ENCODE measurements around the gene SMIM36. TPM values are rescaled to one million over a fixed set of nuclear protein-coding genes. Genes with fewer than 3 reads are reported as not detected.

Gene SMIM36
- total RNA-seq, 2 donors from 2014 or later = not detected

DNA sequence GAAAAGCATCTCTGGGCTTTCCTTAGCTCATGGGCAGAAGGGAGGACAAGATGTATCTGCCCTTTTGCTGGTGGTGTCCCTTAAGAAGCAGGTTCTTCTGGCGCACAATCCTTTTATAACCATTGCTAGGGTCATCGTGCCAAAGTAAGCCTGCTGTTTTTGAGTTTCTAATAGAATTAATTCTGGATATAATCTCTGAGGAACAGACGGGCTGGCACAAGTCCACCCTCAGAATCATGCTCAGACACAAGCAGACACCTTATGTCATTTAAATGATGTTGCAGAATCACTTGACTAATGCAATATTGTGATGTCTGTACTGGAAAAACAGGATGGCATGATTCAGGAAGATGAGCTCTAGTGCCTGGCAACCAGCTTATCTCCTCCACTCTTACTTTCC is 70.9 kb downstream of the SMIM36 start:
- Histone ChIP-seq H3K36me3 (no peaks in the 10 kb centered on the region), H3K27me3 (no peaks in the 10 kb centered on the region), H3K4me3 (no peak overlapping the region), H3K4me1 (no peaks in the 10 kb centered on the region), H3K27ac (no peak overlapping the region), H3K9me3 (no peaks in the 10 kb centered on the region)
- TF ChIP-seq, protein P1, sequence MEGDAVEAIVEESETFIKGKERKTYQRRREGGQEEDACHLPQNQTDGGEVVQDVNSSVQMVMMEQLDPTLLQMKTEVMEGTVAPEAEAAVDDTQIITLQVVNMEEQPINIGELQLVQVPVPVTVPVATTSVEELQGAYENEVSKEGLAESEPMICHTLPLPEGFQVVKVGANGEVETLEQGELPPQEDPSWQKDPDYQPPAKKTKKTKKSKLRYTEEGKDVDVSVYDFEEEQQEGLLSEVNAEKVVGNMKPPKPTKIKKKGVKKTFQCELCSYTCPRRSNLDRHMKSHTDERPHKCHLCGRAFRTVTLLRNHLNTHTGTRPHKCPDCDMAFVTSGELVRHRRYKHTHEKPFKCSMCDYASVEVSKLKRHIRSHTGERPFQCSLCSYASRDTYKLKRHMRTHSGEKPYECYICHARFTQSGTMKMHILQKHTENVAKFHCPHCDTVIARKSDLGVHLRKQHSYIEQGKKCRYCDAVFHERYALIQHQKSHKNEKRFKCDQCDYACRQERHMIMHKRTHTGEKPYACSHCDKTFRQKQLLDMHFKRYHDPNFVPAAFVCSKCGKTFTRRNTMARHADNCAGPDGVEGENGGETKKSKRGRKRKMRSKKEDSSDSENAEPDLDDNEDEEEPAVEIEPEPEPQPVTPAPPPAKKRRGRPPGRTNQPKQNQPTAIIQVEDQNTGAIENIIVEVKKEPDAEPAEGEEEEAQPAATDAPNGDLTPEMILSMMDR (IDR thresholded peaks at IDR 0.05) = no peak
- DNase-seq (ENCODE audit: low spot score) = no peak

DNA sequence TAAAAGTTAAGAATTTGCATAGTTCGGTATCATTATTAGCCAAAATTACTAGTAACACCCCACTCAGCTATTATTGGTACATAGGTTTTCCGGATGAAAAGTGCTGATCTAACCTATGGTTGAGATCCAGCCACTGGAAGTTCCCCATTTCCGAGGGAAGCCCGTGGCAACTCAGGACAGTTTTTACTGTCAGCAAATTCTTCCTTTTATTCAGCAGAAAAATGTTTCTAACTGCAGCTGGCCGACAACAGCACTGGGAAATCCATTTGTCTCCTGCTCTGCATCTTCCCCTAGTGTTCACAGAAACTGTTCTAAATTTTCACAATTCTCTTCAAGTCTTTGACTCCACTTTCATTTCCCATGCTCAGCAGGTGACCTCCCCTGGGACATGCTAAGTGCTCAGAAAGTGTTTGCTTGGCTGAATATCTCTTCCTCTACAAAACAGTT is 74.1 kb downstream of the SMIM36 start:
- H3K4me3 ChIP-seq = no peak overlapping the region
- no peaks in the 10 kb centered on the region for H3K27me3 ChIP-seq

DNA sequence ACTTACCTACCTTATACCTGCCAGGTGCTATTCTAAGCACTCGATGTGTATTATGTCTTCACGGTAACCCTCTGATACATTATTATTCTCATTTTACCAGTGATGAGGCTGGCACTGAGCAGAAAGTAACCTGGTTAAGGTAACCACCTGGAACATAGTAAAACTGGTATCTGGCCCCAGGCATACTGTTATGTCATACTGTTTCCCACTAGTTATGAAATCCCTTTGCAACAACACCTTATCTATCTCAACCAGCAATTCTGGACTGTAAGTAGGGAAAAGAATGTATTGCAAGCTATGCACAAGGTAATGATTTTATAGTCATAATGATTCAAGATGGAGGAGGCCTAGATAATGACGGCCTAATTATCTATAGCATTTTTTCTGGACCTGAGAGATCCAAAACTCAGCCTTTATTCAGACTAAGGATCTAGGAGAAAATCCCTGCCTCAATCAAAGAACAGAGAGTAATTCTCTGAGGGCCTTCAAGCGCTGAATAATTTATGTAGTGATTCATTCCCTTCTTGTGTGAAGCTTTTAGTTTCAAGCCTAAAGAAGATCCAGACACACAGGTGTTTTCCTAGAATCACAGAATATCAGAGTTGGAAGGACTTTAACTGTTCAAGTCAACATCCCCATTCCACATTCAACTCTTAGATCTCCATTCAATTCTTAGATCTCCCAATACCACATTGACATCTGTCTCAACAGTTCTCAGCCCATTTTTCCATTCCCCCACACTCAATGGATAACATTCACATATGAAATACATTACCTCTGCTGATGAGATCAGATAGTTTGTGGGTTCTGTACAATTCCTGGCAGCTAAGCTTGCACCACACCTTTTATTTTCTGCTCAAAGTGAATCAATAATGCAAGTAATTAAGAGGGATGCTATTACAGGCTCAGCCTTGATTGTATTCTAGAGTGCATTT is 74.8 kb downstream of the SMIM36 start:
- DNase-seq (ENCODE audit: low spot score) = no peak
- no peaks in the 10 kb centered on the region for H3K9me3 ChIP-seq
- no peaks in the 10 kb centered on the region for H3K36me3 ChIP-seq
- no peak overlapping the region for H3K4me3 ChIP-seq
- TF ChIP-seq, protein P1 (IDR thresholded peaks at IDR 0.05) = no peak
- H3K4me1 ChIP-seq = no peaks in the 10 kb centered on the region
- H3K27ac ChIP-seq = no peak overlapping the region
- no peaks in the 10 kb centered on the region for H3K27me3 ChIP-seq

More for the DNA sequence above, 74.1 kb downstream of the SMIM36 start:
- no peaks in the 10 kb centered on the region for H3K36me3 ChIP-seq
- no peak overlapping the region for H3K27ac ChIP-seq
- no peak for DNase-seq (ENCODE audit: low spot score)
- TF ChIP-seq, protein P1 (IDR thresholded peaks at IDR 0.05) = no peak
- H3K4me1 ChIP-seq = no peaks in the 10 kb centered on the region
- H3K9me3 ChIP-seq = no peaks in the 10 kb centered on the region

DNA sequence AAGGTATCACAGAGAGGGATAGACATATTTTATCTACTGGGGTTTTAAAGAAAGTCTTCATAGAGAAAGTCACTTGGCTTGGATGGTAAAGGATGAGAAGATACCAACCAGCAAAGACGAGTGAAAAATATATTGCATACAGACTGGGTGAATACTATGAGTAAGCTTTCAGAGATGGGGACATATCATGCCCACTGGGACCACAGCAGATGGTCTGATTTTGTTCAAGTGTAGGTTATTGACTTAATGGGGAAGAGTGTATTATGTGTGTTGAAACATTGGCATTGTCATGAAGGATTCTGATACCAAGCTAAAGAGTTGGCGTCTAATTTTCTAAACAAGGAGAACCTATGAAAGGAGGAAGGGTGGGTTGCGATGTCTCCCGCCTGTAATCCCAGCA is 75.8 kb downstream of the SMIM36 start:
- H3K27ac ChIP-seq = no peak overlapping the region
- no peaks in the 10 kb centered on the region for H3K27me3 ChIP-seq
- TF ChIP-seq, protein P1 (IDR thresholded peaks at IDR 0.05) = no peak
- no peaks in the 10 kb centered on the region for H3K36me3 ChIP-seq
- H3K4me3 ChIP-seq = no peak overlapping the region
- H3K9me3 ChIP-seq = no peaks in the 10 kb centered on the region
- DNase-seq (ENCODE audit: low spot score) = no peak
- peaks cover 0 to 10% of the 10 kb centered on the region in 2 donors for H3K4me1 ChIP-seq

DNA sequence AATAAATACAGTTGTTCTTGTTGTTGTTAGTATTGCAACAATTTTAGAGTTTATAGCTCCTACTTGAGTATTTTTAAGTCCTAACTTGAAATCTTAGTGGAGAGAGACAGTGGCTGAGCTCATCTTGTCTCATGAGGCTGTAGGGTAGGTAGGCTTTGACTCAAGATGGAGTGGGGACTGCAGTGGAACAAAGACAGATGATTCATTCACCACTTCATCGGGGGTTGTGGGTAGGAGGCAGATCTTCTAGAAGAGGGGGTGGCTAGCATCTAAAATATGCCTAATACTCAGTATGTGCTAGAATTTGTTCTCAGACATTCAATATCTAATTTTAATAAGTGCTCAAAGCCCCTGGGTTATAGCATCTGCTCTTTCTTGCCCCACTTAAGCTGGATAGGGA is 76.5 kb downstream of the SMIM36 start:
- peaks cover 0 to 10% of the 10 kb centered on the region in 2 donors for H3K4me1 ChIP-seq
- no peaks in the 10 kb centered on the region for H3K36me3 ChIP-seq
- no peak for DNase-seq (ENCODE audit: low spot score)
- TF ChIP-seq, protein P1 (IDR thresholded peaks at IDR 0.05) = no peak
- no peak overlapping the region for H3K27ac ChIP-seq
- no peak overlapping the region for H3K4me3 ChIP-seq
- H3K27me3 ChIP-seq = no peaks in the 10 kb centered on the region
- no peaks in the 10 kb centered on the region for H3K9me3 ChIP-seq
